Trophoblast cell (in vitro differentiated cells and primary cell): ENCODE data around the gene ITGB8.
A peak's percentile ranks its signal among the peaks of the same experiment; 100 is the strongest.

Experiments
- DNase-seq, 2 donors: peaks; one replicate each; pipeline ENCODE4 v3.0.0-alpha.2; 2016
- H2AFZ ChIP-seq: 2 replicates; pipeline ENCODE4 v1.6.1; 2013; ENCODE audit warnings: low read length, moderate library complexity, mild to moderate bottlenecking; ENCODE audit not compliant: insufficient read depth, poor library complexity
- H2AK5ac ChIP-seq: 2 replicates; pipeline ENCODE4 v1.6.1; 2013; ENCODE audit warnings: mild to moderate bottlenecking, low read length
- H2BK120ac ChIP-seq: 2 replicates; pipeline ENCODE4 v1.6.1; 2013; ENCODE audit warnings: low read length, mild to moderate bottlenecking, moderate library complexity; ENCODE audit not compliant: insufficient read depth, poor library complexity
- H2BK12ac ChIP-seq: 2 replicates; pipeline ENCODE4 v1.6.1; 2013; ENCODE audit warnings: mild to moderate bottlenecking, low read length, moderate library complexity
- H2BK5ac ChIP-seq: 2 replicates; pipeline ENCODE4 v1.6.1; 2013; ENCODE audit warnings: low read length, low read depth, moderate library complexity, mild to moderate bottlenecking; ENCODE audit not compliant: poor library complexity
- H3K14ac ChIP-seq: 2 replicates; pipeline ENCODE4 v1.6.1; 2013; ENCODE audit warnings: mild to moderate bottlenecking, low read length
- H3K18ac ChIP-seq: 2 replicates; pipeline ENCODE4 v1.6.1; 2013; ENCODE audit warnings: mild to moderate bottlenecking, low read length
- H3K23ac ChIP-seq: 2 replicates; pipeline ENCODE4 v1.6.1; 2013; ENCODE audit warnings: low read length
- H3K27ac ChIP-seq: 2 replicates; pipeline ENCODE4 v1.5.1; 2013; ENCODE audit warnings: low read depth, mild to moderate bottlenecking, inconsistent platforms, low read length, moderate library complexity
- H3K27me3 ChIP-seq: 2 replicates; pipeline ENCODE4 v1.6.1; 2013; ENCODE audit warnings: inconsistent platforms, mild to moderate bottlenecking, low read length, moderate library complexity; ENCODE audit not compliant: insufficient read depth
- H3K36me3 ChIP-seq, 2 experiments: 1 replicate in 1 of 2; 2 replicates in 1 of 2; pipeline ENCODE4 v1.6.1; 2013; ENCODE audit warnings: low read length in 2 of 2, mild to moderate bottlenecking in 2 of 2, moderate library complexity in 1 of 2; ENCODE audit not compliant: insufficient read depth in 2 of 2, control insufficient read depth in 1 of 2
- H3K4ac ChIP-seq: 2 replicates; pipeline ENCODE4 v1.6.1; 2013; ENCODE audit warnings: low read depth, mild to moderate bottlenecking, low read length, moderate library complexity
- H3K4me1 ChIP-seq, 2 experiments: 1 replicate in 1 of 2; 2 replicates in 1 of 2; pipeline ENCODE4 v1.6.1; 2013; ENCODE audit warnings: low read length in 2 of 2, mild to moderate bottlenecking in 2 of 2, moderate library complexity in 1 of 2; ENCODE audit not compliant: insufficient read depth in 2 of 2, control insufficient read depth in 1 of 2
- H3K4me2 ChIP-seq: 2 replicates; pipeline ENCODE4 v1.6.1; 2013; ENCODE audit warnings: inconsistent platforms, mild to moderate bottlenecking, low read length, moderate library complexity
- H3K4me3 ChIP-seq: 2 replicates; pipeline ENCODE4 v1.5.1; 2013; ENCODE audit warnings: mild to moderate bottlenecking, low read depth, low read length, inconsistent platforms
- H3K79me1 ChIP-seq: one replicate; pipeline ENCODE4 v1.6.1; 2013; ENCODE audit warnings: low read length
- H3K79me2 ChIP-seq: 2 replicates; pipeline ENCODE4 v1.6.1; 2013; ENCODE audit warnings: low read length, mild to moderate bottlenecking; ENCODE audit not compliant: control insufficient read depth, insufficient read depth, poor library complexity
- H3K9ac ChIP-seq: 2 replicates; pipeline ENCODE4 v1.6.1; 2013; ENCODE audit warnings: mild to moderate bottlenecking, low read length
- H3K9me3 ChIP-seq: 2 replicates; pipeline ENCODE4 v1.6.1; 2013; ENCODE audit warnings: low read depth, mild to moderate bottlenecking, control low read depth, inconsistent platforms, low read length; ENCODE audit not compliant: insufficient read depth
- H4K12ac ChIP-seq: 2 replicates; pipeline ENCODE4 v1.6.1; 2013; ENCODE audit warnings: low read depth, mild to moderate bottlenecking, low read length, moderate library complexity
- H4K8ac ChIP-seq: 2 replicates; pipeline ENCODE4 v1.6.1; 2013; ENCODE audit warnings: low read depth, mild to moderate bottlenecking, low read length, moderate library complexity
- H4K91ac ChIP-seq: one replicate; pipeline ENCODE4 v1.6.1; 2013; ENCODE audit warnings: low read depth, mild to moderate bottlenecking, low read length, moderate library complexity
- WGBS: extraction: QIAGEN DNeasy Blood & Tissue Kit; methylation state at CpG from one replicate; pipeline ENCODE4 v1.1.7; 2013; ENCODE audit warnings: missing lambda C conversion rate; ENCODE audit not compliant: insufficient read length, insufficient coverage; ENCODE audit errors: extremely low coverage; 5-methylcytosine and 5-hydroxymethylcytosine counted together

Gene ITGB8

DNA sequence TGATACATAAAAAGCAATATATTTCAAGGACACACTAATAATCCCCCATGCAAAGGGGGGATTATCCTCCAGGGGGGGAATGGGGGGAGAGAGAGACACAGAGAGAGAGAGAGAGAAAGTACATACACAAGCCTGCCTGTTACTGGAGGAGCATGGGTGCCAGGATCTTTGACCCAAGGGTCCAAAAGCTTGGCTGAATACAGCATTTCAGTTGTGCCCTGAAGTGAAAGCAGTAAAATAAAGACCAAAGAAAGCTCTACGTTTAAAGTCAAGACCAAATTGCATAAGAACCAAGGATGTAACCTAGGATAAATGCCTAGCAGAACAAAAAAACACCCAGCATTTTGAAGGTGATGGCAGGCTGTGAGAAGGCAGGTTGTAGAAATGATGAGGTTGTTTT, 27.8 kb upstream of the ITGB8 start:
- Histone ChIP-seq H3K79me2 (no peaks in the 10 kb centered on the region), H3K18ac (no peak overlapping the region), H3K4me3 (no peak overlapping the region), H3K27ac (no peak overlapping the region), H3K23ac (no peak overlapping the region), H3K27me3 (no peaks in the 10 kb centered on the region), H2AFZ (no peak overlapping the region), H3K4ac (no peak overlapping the region), H3K14ac (no peak overlapping the region), H3K36me3 (no peaks in the 10 kb centered on the region), H2BK120ac (no peak overlapping the region), H3K4me1 (peaks cover 4 to 6% of the 10 kb centered on the region in 2 experiments), H2AK5ac (no peak overlapping the region), H4K91ac (no peak overlapping the region), H3K9ac (no peak overlapping the region), H4K12ac (no peak overlapping the region), H3K79me1 (peaks cover under 1% of the 10 kb centered on the region), H4K8ac (no peak overlapping the region), H3K9me3 (no peaks in the 10 kb centered on the region), H3K4me2 (no peak overlapping the region), H2BK12ac (no peak overlapping the region), H2BK5ac (no peak overlapping the region)
- no CpG with 5 or more reads among the region's 1 CpG for WGBS
- DNase-seq: no peak

GRCh38 chr7:20304366-20304765, 26.3 kb upstream of the ITGB8 start:
- DNase-seq: peak in 1 of 2 donors; percentile 10
- H2AK5ac ChIP-seq: no peak overlapping the region
- no peak overlapping the region for H2BK12ac ChIP-seq
- H3K9me3 ChIP-seq: no peaks in the 10 kb centered on the region
- no peak overlapping the region for H3K4ac ChIP-seq
- no peak overlapping the region for H4K91ac ChIP-seq
- H3K79me1 ChIP-seq: peaks cover 2% of the 10 kb centered on the region
- H3K4me1 ChIP-seq: peaks cover 4 to 6% of the 10 kb centered on the region in 2 experiments
- H4K8ac ChIP-seq: no peak overlapping the region
- no peaks in the 10 kb centered on the region for H3K27me3 ChIP-seq
- no peaks in the 10 kb centered on the region for H3K36me3 ChIP-seq
- no peaks in the 10 kb centered on the region for H3K79me2 ChIP-seq
- H3K4me2 ChIP-seq: no peak overlapping the region
- H2BK120ac ChIP-seq: no peak overlapping the region
- no peak overlapping the region for H2AFZ ChIP-seq
- H3K4me3 ChIP-seq: no peak overlapping the region
- H3K18ac ChIP-seq: no peak overlapping the region
- no peak overlapping the region for H2BK5ac ChIP-seq
- no peak overlapping the region for H3K27ac ChIP-seq
- H3K9ac ChIP-seq: no peak overlapping the region
- no CpG with 5 or more reads among the region's 4 CpGs for WGBS
- no peak overlapping the region for H3K14ac ChIP-seq
- no peak overlapping the region for H4K12ac ChIP-seq
- no peak overlapping the region for H3K23ac ChIP-seq

- no peak overlapping the region for H3K18ac ChIP-seq
Measured at GRCh38 chr7:20305726-20306125, 25.0 kb upstream of the ITGB8 start.

GRCh38 chr7:20306180-20306946, 24.3 kb upstream of the ITGB8 start:
- Histone ChIP-seq H3K9ac (no peak overlapping the region), H2BK120ac (no peak overlapping the region), H4K12ac (no peak overlapping the region), H3K27ac (no peak overlapping the region), H3K4ac (no peak overlapping the region), H3K79me1 (peaks cover 2% of the 10 kb centered on the region), H2AK5ac (no peak overlapping the region), H3K27me3 (no peaks in the 10 kb centered on the region), H3K4me3 (no peak overlapping the region), H2BK12ac (no peak overlapping the region), H3K79me2 (no peaks in the 10 kb centered on the region), H3K14ac (no peak overlapping the region), H4K8ac (no peak overlapping the region), H3K23ac (no peak overlapping the region), H3K9me3 (no peaks in the 10 kb centered on the region), H3K4me2 (no peak overlapping the region), H2BK5ac (no peak overlapping the region), H4K91ac (no peak overlapping the region), H2AFZ (no peak overlapping the region), H3K4me1 (peaks cover 4 to 6% of the 10 kb centered on the region in 2 experiments), H3K18ac (no peak overlapping the region), H3K36me3 (no peaks in the 10 kb centered on the region)
- no CpG with 5 or more reads among the region's 5 CpGs for WGBS
- peak; percentile 86 to 93 for DNase-seq

More at GRCh38 chr7:20305726-20306125, 25.0 kb upstream of the ITGB8 start:
- Histone ChIP-seq H2AK5ac (no peak overlapping the region), H3K9me3 (no peaks in the 10 kb centered on the region), H3K27me3 (no peaks in the 10 kb centered on the region), H2BK120ac (no peak overlapping the region), H3K79me1 (peaks cover 2% of the 10 kb centered on the region), H4K91ac (no peak overlapping the region), H2BK12ac (no peak overlapping the region), H3K27ac (no peak overlapping the region), H3K4me3 (no peak overlapping the region), H3K4me2 (no peak overlapping the region), H3K79me2 (no peaks in the 10 kb centered on the region), H2AFZ (no peak overlapping the region), H3K4ac (no peak overlapping the region), H3K4me1 (peaks cover 4 to 6% of the 10 kb centered on the region in 2 experiments), H3K36me3 (no peaks in the 10 kb centered on the region), H4K12ac (no peak overlapping the region), H3K9ac (no peak overlapping the region), H4K8ac (no peak overlapping the region), H2BK5ac (no peak overlapping the region), H3K14ac (no peak overlapping the region), H3K23ac (no peak overlapping the region)
- DNase-seq: no peak
- no CpG with 5 or more reads among the region's 1 CpG for WGBS
